ENCODE measurements around the gene POU3F2.

DNA sequence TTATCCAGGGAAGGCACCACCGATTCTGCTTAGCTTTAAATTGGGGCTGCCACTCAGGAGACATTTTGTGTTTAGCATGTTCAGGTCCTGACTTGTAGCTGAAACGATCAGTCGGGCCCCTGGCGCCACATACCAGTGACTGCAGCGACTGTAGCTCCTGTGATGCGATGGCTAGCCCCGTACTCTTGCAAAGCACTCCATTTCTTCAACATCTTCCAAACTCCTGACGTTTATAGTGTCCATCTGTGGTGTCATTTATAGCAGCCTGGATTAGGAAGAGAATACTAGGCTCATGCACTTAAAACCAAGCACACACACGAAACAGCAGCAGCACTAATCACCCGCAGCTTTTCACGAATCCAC, 13.0 kb downstream of the POU3F2 start:
- TF ChIP-seq CTCF (IDR thresholded peaks at IDR 0.05) (no peak), EZH2phosphoT487 (IDR thresholded peaks at IDR 0.05) (no peak), EZH2 (IDR thresholded peaks at IDR 0.05) (peak; percentile 7)
